ENCODE measurements around the gene PKP1.

PKP1 gene

GRCh38 chr1:201264072-201264471, 19.2 kb upstream of the PKP1 start:
- Histone ChIP-seq H3K36me3 (ENCODE audit: low read length) (no peaks in the 10 kb centered on the region), H3K4me2 (ENCODE audit: low read depth, low read length, poor library complexity, severe bottlenecking) (no peak overlapping the region), H3K4me3 (ENCODE audit: insufficient read depth, low read length, poor library complexity, severe bottlenecking) (no peak overlapping the region), H3K9me3 (ENCODE audit: insufficient read depth, low read length) (no peaks in the 10 kb centered on the region), H3K27me3 (ENCODE audit: low read length) (no peaks in the 10 kb centered on the region; the same call in 1 of the 2 replicates), H3F3A (ENCODE audit: insufficient read depth) (no peaks in the 10 kb centered on the region), H3K9me2 (replicated peaks; ENCODE audit: insufficient read depth, low read length) (no peaks in the 10 kb centered on the region), H3K79me2 (ENCODE audit: insufficient read depth, low read length) (no peaks in the 10 kb centered on the region), H3K9ac (ENCODE audit: low read length) (no peak overlapping the region), H2AFZ (ENCODE audit: low read depth, low read length, severe bottlenecking) (no peak overlapping the region), H4K20me1 (ENCODE audit: low read depth, low read length) (no peaks in the 10 kb centered on the region), H3K27ac (ENCODE audit: low read depth, low read length) (no peak overlapping the region)
- no peak for TF ChIP-seq CTCF (IDR thresholded peaks at IDR 0.05; ENCODE audit: insufficient read depth, low read length, poor library complexity, severe bottlenecking)
- TF ChIP-seq EZH2phosphoT487 (conservative IDR thresholded peaks at IDR 0.05; ENCODE audit: low read length) = no peak

- TF ChIP-seq EZH2phosphoT487 (conservative IDR thresholded peaks at IDR 0.05; ENCODE audit: low read length) = no peak
- TF ChIP-seq CTCF (IDR thresholded peaks at IDR 0.05; ENCODE audit: insufficient read depth, low read length, poor library complexity, severe bottlenecking) = no peak
- Histone ChIP-seq H2AFZ (ENCODE audit: low read depth, low read length, severe bottlenecking) (no peak overlapping the region), H3K9me2 (replicated peaks; ENCODE audit: insufficient read depth, low read length) (no peaks in the 10 kb centered on the region), H3K4me2 (ENCODE audit: low read depth, low read length, poor library complexity, severe bottlenecking) (no peak overlapping the region), H4K20me1 (ENCODE audit: low read depth, low read length) (no peaks in the 10 kb centered on the region), H3K9ac (ENCODE audit: low read length) (no peak overlapping the region), H3F3A (ENCODE audit: insufficient read depth) (no peaks in the 10 kb centered on the region), H3K4me3 (ENCODE audit: insufficient read depth, low read length, poor library complexity, severe bottlenecking) (no peak overlapping the region), H3K36me3 (ENCODE audit: low read length) (no peaks in the 10 kb centered on the region), H3K27me3 (ENCODE audit: low read length) (no peaks in the 10 kb centered on the region; the same call in 1 of the 2 replicates), H3K9me3 (ENCODE audit: insufficient read depth, low read length) (no peaks in the 10 kb centered on the region), H3K79me2 (ENCODE audit: insufficient read depth, low read length) (no peaks in the 10 kb centered on the region), H3K27ac (ENCODE audit: low read depth, low read length) (no peak overlapping the region)
Observed at GRCh38 chr1:201264554-201264953, 18.8 kb upstream of the PKP1 start.

- Histone ChIP-seq H3K27ac (ENCODE audit: low read depth, low read length) (no peak overlapping the region), H3K36me3 (ENCODE audit: low read length) (no peaks in the 10 kb centered on the region), H3F3A (ENCODE audit: insufficient read depth) (no peaks in the 10 kb centered on the region)
Observed at GRCh38 chr1:201265756-201266155, 17.6 kb upstream of the PKP1 start.

More at GRCh38 chr1:201265756-201266155, 17.6 kb upstream of the PKP1 start:
- Histone ChIP-seq H3K9me3 (ENCODE audit: insufficient read depth, low read length) (no peaks in the 10 kb centered on the region), H4K20me1 (ENCODE audit: low read depth, low read length) (no peaks in the 10 kb centered on the region), H3K79me2 (ENCODE audit: insufficient read depth, low read length) (no peaks in the 10 kb centered on the region), H3K27me3 (ENCODE audit: low read length) (no peaks in the 10 kb centered on the region; the same call in 1 of the 2 replicates), H3K4me2 (ENCODE audit: low read depth, low read length, poor library complexity, severe bottlenecking) (no peak overlapping the region), H3K9me2 (replicated peaks; ENCODE audit: insufficient read depth, low read length) (no peaks in the 10 kb centered on the region), H3K9ac (ENCODE audit: low read length) (no peak overlapping the region), H2AFZ (ENCODE audit: low read depth, low read length, severe bottlenecking) (no peak overlapping the region), H3K4me3 (ENCODE audit: insufficient read depth, low read length, poor library complexity, severe bottlenecking) (no peak overlapping the region)
- no peak for TF ChIP-seq EZH2phosphoT487 (conservative IDR thresholded peaks at IDR 0.05; ENCODE audit: low read length)
- TF ChIP-seq CTCF (IDR thresholded peaks at IDR 0.05; ENCODE audit: insufficient read depth, low read length, poor library complexity, severe bottlenecking) = no peak
